ENCODE results near the gene HDGFL3. TPM values are rescaled to one million over a fixed set of nuclear protein-coding genes. Genes with fewer than 3 reads are reported as not detected.

The HDGFL3 gene
- total and polyA plus RNA-seq, 12 donors = 9.3 to 43.2 (median 38.3) TPM

GRCh38 chr15:83100097-83100646 is 107.5 kb downstream of the HDGFL3 start:
- intact Hi-C loops (cut with DNase I) = loop anchor here in 1 of 10 donors (10.0 kb wide), 1 partner anchor 85 kb away; the partner anchor contains the start of gene C15orf40
- ATAC-seq (peak in 4 of 8 donors; percentile 46 to 69 (median 54)), DNase-seq (peak in 1 of 2 donors; percentile 11)
- Histone ChIP-seq H3K36me3 (no peaks in the 10 kb centered on the region), H3K4me1 (peaks cover 0 to 15% (median 0%) of the 10 kb centered on the region in 9 donors), H3K4me3 (no peak overlapping the region), H3K27me3 (peaks cover 0 to 8% (median 0%) of the 10 kb centered on the region in 7 donors), H3K9me3 (peaks cover 0 to 9% (median 0%) of the 10 kb centered on the region in 11 donors), H3K27ac (no peak overlapping the region)
- 24% methylated on average over 2 of the region's 2 CpGs for WGBS, 2 donors
- TF ChIP-seq CTCF (IDR thresholded peaks at IDR 0.05) = no peak

GRCh38 chr15:83099290-83099689 is 108.3 kb downstream of the HDGFL3 start:
- WGBS, 2 donors = 68 to 73% methylated on average over 2 of the region's 2 CpGs

GRCh38 chr15:83098079-83098478 is 109.5 kb downstream of the HDGFL3 start:
- H3K4me3 ChIP-seq = no peak overlapping the region
- peaks cover 0 to under 1% (median 0%) of the 10 kb centered on the region in 7 donors for H3K27me3 ChIP-seq
- intact Hi-C loops (cut with DNase I) = no loop called here
- ATAC-seq = no peak
- no peak for DNase-seq
- peaks cover 0 to 9% (median 0%) of the 10 kb centered on the region in 11 donors for H3K9me3 ChIP-seq
- no peak for TF ChIP-seq CTCF (IDR thresholded peaks at IDR 0.05)
- peaks cover 0 to 17% (median 0%) of the 10 kb centered on the region in 9 donors for H3K4me1 ChIP-seq
- no peak overlapping the region for H3K27ac ChIP-seq
- H3K36me3 ChIP-seq = no peaks in the 10 kb centered on the region

More at GRCh38 chr15:83099290-83099689, 108.3 kb downstream of the HDGFL3 start:
- DNase-seq (no peak), ATAC-seq (peak in 1 of 8 donors; percentile 46)
- peaks cover 0 to 8% (median 0%) of the 10 kb centered on the region in 7 donors for H3K27me3 ChIP-seq
- H3K4me3 ChIP-seq = no peak overlapping the region
- H3K27ac ChIP-seq = no peak overlapping the region
- intact Hi-C loops (cut with DNase I) = no loop called here
- no peak for TF ChIP-seq CTCF (IDR thresholded peaks at IDR 0.05)
- no peaks in the 10 kb centered on the region for H3K36me3 ChIP-seq
- H3K4me1 ChIP-seq = peaks cover 0 to 15% (median 0%) of the 10 kb centered on the region in 9 donors
- H3K9me3 ChIP-seq = peaks cover 0 to 9% (median 0%) of the 10 kb centered on the region in 11 donors

GRCh38 chr15:83094583-83094982 is 113.0 kb downstream of the HDGFL3 start:
- Histone ChIP-seq H3K27me3 (no peaks in the 10 kb centered on the region), H3K36me3 (no peaks in the 10 kb centered on the region), H3K4me3 (no peak overlapping the region), H3K4me1 (peaks cover 0 to 19% (median 5%) of the 10 kb centered on the region in 9 donors), H3K27ac (no peak overlapping the region), H3K9me3 (peaks cover 0 to 9% (median 0%) of the 10 kb centered on the region in 11 donors)
- DNase-seq (no peak), ATAC-seq (no peak)
- WGBS, 2 donors = 92 to 95% methylated on average over 5 of the region's 5 CpGs
- intact Hi-C loops (cut with DNase I) = no loop called here
- TF ChIP-seq CTCF (IDR thresholded peaks at IDR 0.05) = no peak

All from heart right ventricle (tissue), 16 donors.